Liver (tissue), 9 donors: ENCODE results near the gene MACROD1. TPM values are rescaled to one million over a fixed set of nuclear protein-coding genes. Genes with fewer than 3 reads are reported as not detected.

Experiments
- DNase-seq: peaks from one replicate; pipeline ENCODE4 v3.0.0-alpha.2; 2017; ENCODE audit warnings: low spot score
- H3K27ac ChIP-seq, 2 donors: one replicate each; pipeline ENCODE4 v1.7.0; 2013; ENCODE audit warnings: inconsistent platforms in 2 of 2, low read length in 2 of 2, control low read depth in 1 of 2, low read depth in 1 of 2, mild to moderate bottlenecking in 1 of 2
- H3K27me3 ChIP-seq, 4 donors: one replicate each; pipeline versions ENCODE4 v1.6.1 to v1.7.0; 2013; ENCODE audit warnings: low read length in 3 of 4, inconsistent platforms in 1 of 4, mild to moderate bottlenecking in 1 of 4, moderate library complexity in 1 of 4; ENCODE audit not compliant: control insufficient read depth in 4 of 4, insufficient read depth in 4 of 4
- H3K36me3 ChIP-seq, 4 donors: one replicate each; pipeline versions ENCODE4 v1.6.1 to v1.7.0; 2013; ENCODE audit warnings: low read length in 3 of 4, mild to moderate bottlenecking in 3 of 4, low read depth in 1 of 4, moderate library complexity in 1 of 4; ENCODE audit not compliant: control insufficient read depth in 4 of 4, insufficient read depth in 3 of 4
- H3K4me1 ChIP-seq, 4 donors: one replicate each; pipeline versions ENCODE4 v1.6.1 to v1.7.0; 2013; ENCODE audit warnings: low read length in 3 of 4, mild to moderate bottlenecking in 3 of 4, moderate library complexity in 1 of 4; ENCODE audit not compliant: control insufficient read depth in 4 of 4, insufficient read depth in 4 of 4
- H3K4me3 ChIP-seq, 3 donors: one replicate each; pipeline versions ENCODE4 v1.6.1 to v1.7.0; 2013; ENCODE audit warnings: low read length in 3 of 3, control low read depth in 1 of 3, low read depth in 1 of 3, mild to moderate bottlenecking in 1 of 3
- H3K9ac ChIP-seq, 2 donors: one replicate each; pipeline ENCODE4 v1.7.0; 2013; ENCODE audit warnings: low read length in 2 of 2, mild to moderate bottlenecking in 2 of 2, moderate library complexity in 2 of 2, control low read depth in 1 of 2, low read depth in 1 of 2
- H3K9me3 ChIP-seq, 4 donors: one replicate each; pipeline versions ENCODE4 v1.6.1 to v1.7.0; 2013; ENCODE audit warnings: low read length in 3 of 4; ENCODE audit not compliant: control insufficient read depth in 4 of 4
- CTCF ChIP-seq: fragments of 150-350 bp; IDR thresholded peaks from 2 replicates; pipeline ENCODE4 v1.5.1; 2017; ENCODE audit warnings: improper control_type of control experiment, low read depth, low read length; ENCODE audit not compliant: missing input control
- EGR1 ChIP-seq, 2 donors: IDR thresholded peaks; 2 replicates each; pipeline ENCODE4 v1.6.1; 2016 to 2018; ENCODE audit warnings: antibody characterized with exemption in 2 of 2, low read depth in 2 of 2
- GABPA ChIP-seq, 2 donors: IDR thresholded peaks in 1 of 2; conservative IDR thresholded peaks in 1 of 2; 2 replicates each; pipeline ENCODE4 v1.6.1; 2016; ENCODE audit warnings: antibody characterized with exemption in 2 of 2, mild to moderate bottlenecking in 1 of 2, moderate library complexity in 1 of 2
- HNF4A ChIP-seq, 2 donors: conservative IDR thresholded peaks; 2 replicates each; pipeline ENCODE4 v1.6.1; 2016; ENCODE audit warnings: antibody characterized with exemption in 2 of 2, mild to moderate bottlenecking in 2 of 2
- HNF4G ChIP-seq: IDR thresholded peaks from 2 replicates; pipeline ENCODE4 v1.6.1; 2016; ENCODE audit warnings: antibody characterized with exemption
- JUND ChIP-seq, 2 donors: IDR thresholded peaks; 2 replicates each; pipeline ENCODE4 v1.6.1; 2016; ENCODE audit warnings: antibody characterized with exemption in 2 of 2
- NR2F2 ChIP-seq: IDR thresholded peaks from 2 replicates; pipeline ENCODE4 v1.6.1; 2016; ENCODE audit warnings: antibody characterized with exemption
- RAD21 ChIP-seq, 2 donors: IDR thresholded peaks; 2 replicates each; pipeline ENCODE4 v1.6.1; 2016; ENCODE audit warnings: antibody characterized with exemption in 2 of 2, mild to moderate bottlenecking in 2 of 2
- RXRA ChIP-seq, 2 donors: IDR thresholded peaks; 2 replicates each; pipeline ENCODE4 v1.6.1; 2017 to 2018; ENCODE audit warnings: antibody characterized with exemption in 2 of 2, mild to moderate bottlenecking in 1 of 2
- SP1 ChIP-seq: IDR thresholded peaks from 2 replicates; pipeline ENCODE4 v1.6.1; 2018; ENCODE audit warnings: antibody characterized with exemption, mild to moderate bottlenecking
- WGBS: extraction: QIAGEN DNeasy Blood & Tissue Kit; methylation state at CpG from one replicate; pipeline ENCODE4 v1.1.7; 2013; 5-methylcytosine and 5-hydroxymethylcytosine counted together
- polyA plus RNA-seq, 2 donors: library from polyadenylated mRNA; stranded (reverse) in 1 of 2; unstranded in 1 of 2; fragments of 200-250 nt in 1 of 2; fragments of >200 nt in 1 of 2; fragmentation: Nextera tagmentation in 1 of 2; extraction: Ambion mirVana in 1 of 2; gene quantifications; one replicate each; pipeline versions ENCODE4 v1.2.1 to v1.2.3, GENCODE V29; 2013 to 2015
- total RNA-seq, 2 donors: library from RNA; depleted of rRNA; stranded (reverse); fragments of >200 nt; gene quantifications; one replicate each; pipeline ENCODE4 v1.2.3, GENCODE V29; 2014
- TF ChIP-seq, protein P1 (sequence below): IDR thresholded peaks from 2 replicates; pipeline ENCODE4 v1.6.1; 2016; ENCODE audit warnings: antibody characterized with exemption, mild to moderate bottlenecking
- TF ChIP-seq, protein P2 (sequence below): IDR thresholded peaks from 2 replicates; pipeline ENCODE4 v1.6.1; 2016; ENCODE audit warnings: antibody characterized with exemption
- donor health status: healthy.
- donor health status: healthy.
- donor health status: healthy.
- donor health status: healthy.
- donor health status: healthy.

Gene MACROD1
- total and polyA plus RNA-seq, 4 donors: 8.9 to 25.9 (median 13.1) TPM

DNA sequence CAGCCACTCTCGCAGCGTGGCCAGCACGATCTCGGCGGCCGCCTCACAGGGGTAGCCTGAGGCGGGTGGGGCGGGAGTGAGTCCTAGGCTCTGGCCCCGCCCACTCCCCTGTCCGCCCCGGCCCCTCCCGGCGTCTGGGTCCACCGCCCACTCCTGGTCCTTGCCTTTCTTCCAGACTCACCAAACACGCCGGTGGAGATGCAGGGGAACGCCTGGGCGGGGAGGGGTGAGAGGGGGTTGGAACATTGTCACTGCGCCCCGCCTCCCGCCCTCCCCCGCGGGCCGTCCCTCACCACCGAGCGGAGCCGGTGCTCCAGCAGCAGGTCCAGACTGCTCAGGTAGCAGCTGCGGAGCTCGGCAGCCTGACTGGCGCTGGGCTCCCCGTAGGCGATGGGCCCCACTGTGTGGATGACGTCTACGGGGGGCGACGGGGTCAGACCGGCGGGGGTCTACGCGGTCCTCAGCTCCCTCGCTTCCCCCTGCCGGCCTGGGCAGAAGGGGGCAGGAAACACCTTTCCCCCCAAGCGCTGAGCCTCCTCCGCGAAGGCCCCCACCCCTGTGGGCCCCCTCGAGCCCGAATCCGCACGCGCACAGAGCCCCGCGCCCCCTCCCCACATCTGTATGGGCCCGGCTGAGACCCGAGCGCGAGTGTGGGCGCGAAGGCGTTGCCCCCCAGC lies 166.4 kb downstream of the MACROD1 start:
- H3K27ac ChIP-seq: no peak overlapping the region
- DNase-seq: peak; percentile 58
- TF ChIP-seq, protein P1, sequence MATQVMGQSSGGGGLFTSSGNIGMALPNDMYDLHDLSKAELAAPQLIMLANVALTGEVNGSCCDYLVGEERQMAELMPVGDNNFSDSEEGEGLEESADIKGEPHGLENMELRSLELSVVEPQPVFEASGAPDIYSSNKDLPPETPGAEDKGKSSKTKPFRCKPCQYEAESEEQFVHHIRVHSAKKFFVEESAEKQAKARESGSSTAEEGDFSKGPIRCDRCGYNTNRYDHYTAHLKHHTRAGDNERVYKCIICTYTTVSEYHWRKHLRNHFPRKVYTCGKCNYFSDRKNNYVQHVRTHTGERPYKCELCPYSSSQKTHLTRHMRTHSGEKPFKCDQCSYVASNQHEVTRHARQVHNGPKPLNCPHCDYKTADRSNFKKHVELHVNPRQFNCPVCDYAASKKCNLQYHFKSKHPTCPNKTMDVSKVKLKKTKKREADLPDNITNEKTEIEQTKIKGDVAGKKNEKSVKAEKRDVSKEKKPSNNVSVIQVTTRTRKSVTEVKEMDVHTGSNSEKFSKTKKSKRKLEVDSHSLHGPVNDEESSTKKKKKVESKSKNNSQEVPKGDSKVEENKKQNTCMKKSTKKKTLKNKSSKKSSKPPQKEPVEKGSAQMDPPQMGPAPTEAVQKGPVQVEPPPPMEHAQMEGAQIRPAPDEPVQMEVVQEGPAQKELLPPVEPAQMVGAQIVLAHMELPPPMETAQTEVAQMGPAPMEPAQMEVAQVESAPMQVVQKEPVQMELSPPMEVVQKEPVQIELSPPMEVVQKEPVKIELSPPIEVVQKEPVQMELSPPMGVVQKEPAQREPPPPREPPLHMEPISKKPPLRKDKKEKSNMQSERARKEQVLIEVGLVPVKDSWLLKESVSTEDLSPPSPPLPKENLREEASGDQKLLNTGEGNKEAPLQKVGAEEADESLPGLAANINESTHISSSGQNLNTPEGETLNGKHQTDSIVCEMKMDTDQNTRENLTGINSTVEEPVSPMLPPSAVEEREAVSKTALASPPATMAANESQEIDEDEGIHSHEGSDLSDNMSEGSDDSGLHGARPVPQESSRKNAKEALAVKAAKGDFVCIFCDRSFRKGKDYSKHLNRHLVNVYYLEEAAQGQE: no peak
- TF ChIP-seq CTCF (no peak), JUND (IDR thresholded peaks at IDR 0.05) (no peak), HNF4G (no peak), GABPA (IDR thresholded peaks at IDR 0.05 in 1 of 2, conservative IDR thresholded peaks at IDR 0.05 in 1 of 2) (no peak), RXRA (IDR thresholded peaks at IDR 0.05) (no peak), NR2F2 (no peak)
- TF ChIP-seq, protein P2, sequence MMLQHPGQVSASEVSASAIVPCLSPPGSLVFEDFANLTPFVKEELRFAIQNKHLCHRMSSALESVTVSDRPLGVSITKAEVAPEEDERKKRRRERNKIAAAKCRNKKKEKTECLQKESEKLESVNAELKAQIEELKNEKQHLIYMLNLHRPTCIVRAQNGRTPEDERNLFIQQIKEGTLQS: no peak
- H3K36me3 ChIP-seq: peaks cover 2 to 30% (median 10%) of the 10 kb centered on the region in 4 donors
- no peaks in the 10 kb centered on the region for H3K27me3 ChIP-seq
- H3K9ac ChIP-seq: no peak overlapping the region
- WGBS: 47% methylated on average over 59 of the region's 59 CpGs
- no peak overlapping the region for H3K4me3 ChIP-seq
- peaks cover 2 to 32% (median 5%) of the 10 kb centered on the region in 4 donors for H3K4me1 ChIP-seq
- H3K9me3 ChIP-seq: no peaks in the 10 kb centered on the region

DNA sequence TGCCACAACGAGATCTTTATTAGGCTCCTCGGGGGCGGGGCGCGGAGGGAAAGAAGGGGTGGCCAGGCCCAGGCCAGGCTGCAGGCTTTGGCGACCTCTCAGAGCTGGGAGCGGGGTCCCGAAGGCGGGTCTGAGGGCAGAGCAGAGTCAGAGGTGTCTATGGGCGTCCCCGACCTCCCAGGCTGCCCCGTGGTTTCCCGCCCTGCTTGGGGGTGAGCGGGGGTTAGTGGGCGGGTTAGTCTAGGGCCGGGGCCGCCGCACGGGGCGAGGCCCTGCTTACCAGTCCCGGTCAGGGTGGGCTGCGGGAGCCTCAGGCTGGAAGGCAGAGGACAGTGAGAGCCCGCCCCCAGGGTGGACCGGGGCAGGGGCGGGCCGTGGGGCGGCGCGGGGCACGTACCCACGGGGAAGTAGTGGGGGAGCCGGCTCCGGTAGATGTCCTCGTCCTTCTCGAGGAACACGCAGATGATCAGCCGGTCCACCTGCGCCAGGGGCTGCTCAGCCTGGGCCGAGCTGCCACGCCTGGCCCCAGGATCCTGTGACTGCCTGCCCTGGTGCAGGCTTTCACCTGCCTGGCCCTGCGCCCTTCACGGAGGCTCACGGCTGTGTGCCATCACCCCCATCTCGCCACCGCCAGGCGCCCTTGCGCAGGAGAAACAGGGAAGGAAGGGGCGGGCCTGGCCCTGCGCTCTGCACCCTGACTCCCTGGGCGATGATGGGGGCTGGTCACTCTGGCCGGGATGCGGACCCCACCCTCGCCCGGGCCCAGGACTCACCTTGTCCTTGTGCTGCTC lies 167.2 kb downstream of the MACROD1 start:
- no peaks in the 10 kb centered on the region for H3K9me3 ChIP-seq
- H3K36me3 ChIP-seq: peaks cover 2 to 32% (median 11%) of the 10 kb centered on the region in 4 donors
- H3K4me3 ChIP-seq: no peak overlapping the region
- TF ChIP-seq SP1 (no peak), HNF4A (conservative IDR thresholded peaks at IDR 0.05) (no peak), RAD21 (IDR thresholded peaks at IDR 0.05) (no peak), JUND (IDR thresholded peaks at IDR 0.05) (no peak), EGR1 (IDR thresholded peaks at IDR 0.05; ENCODE audit: low read depth in 2 of 2) (no peak), CTCF (no peak)
- H3K27me3 ChIP-seq: no peaks in the 10 kb centered on the region
- H3K27ac ChIP-seq: no peak overlapping the region
- DNase-seq: no peak
- 87% methylated on average over 54 of the region's 54 CpGs for WGBS
- H3K4me1 ChIP-seq: peaks cover 2 to 27% (median 5%) of the 10 kb centered on the region in 4 donors
- no peak overlapping the region for H3K9ac ChIP-seq
